ENCODE data around the gene SMCO1.
A peak's percentile ranks its signal among the peaks of the same experiment; 100 is the strongest.
"Not testable (repeated sequence)": the region's sequence is repeated elsewhere in the genome, so short reads cannot be mapped to it uniquely, and the experiment has no call there.

Gene SMCO1

DNA sequence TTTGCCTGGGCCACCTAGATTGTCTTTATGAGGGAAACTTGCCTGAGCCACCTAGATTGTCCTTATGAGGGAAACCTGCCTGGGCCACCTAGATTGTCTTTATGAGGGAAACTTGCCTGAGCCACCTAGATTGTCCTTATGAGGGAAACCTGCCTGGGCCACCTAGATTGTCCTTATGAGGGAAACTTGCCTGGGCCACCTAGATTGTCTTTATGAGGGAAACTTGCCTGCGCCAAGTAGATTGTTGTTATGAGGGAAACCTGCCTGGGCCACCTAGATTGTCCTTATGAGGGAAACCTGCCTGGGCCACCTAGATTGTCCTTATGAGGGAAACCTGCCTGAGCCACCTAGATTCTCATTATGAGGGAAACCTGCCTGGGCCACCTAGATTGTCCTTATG, 4.0 kb downstream of the SMCO1 start:
- not testable (repeated sequence) for H3K4me1 ChIP-seq (ENCODE audit: control insufficient read depth, insufficient read depth, low read length); H3K9me3 ChIP-seq (ENCODE audit: control insufficient read depth, insufficient read depth, low read length); H3K36me3 ChIP-seq (ENCODE audit: control insufficient read depth, insufficient read depth, low read length)

DNA sequence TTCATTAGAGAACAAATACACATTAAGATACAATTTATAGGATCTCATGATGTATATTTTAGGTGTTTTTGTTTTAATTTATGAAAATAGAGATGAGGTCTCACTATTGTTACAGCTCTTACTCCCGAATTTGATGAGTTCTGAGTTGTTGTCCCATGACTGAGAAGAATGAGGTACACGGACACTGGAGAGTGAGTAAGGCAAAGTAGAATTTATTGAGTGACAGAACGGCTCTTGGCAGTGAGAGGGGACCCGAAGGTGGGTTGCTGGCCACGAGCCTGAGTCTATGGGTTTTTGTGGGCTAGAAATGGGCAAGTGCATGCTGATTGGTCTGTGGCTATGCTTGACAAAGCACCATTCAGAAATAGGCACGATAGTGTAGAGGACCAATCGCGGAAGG, 8.5 kb downstream of the SMCO1 start:
- Histone ChIP-seq H3K27me3 (ENCODE audit: control insufficient read depth, insufficient read depth, low read length) (no peaks in the 10 kb centered on the region), H3K4me3 (ENCODE audit: low read length) (no peak overlapping the region), H3K9me3 (ENCODE audit: control insufficient read depth, insufficient read depth, low read length) (peaks cover 1% of the 10 kb centered on the region; the same call in 1 of the 2 replicates), H3K36me3 (ENCODE audit: control insufficient read depth, insufficient read depth, low read length) (no peaks in the 10 kb centered on the region), H3K4me1 (ENCODE audit: control insufficient read depth, insufficient read depth, low read length) (no peaks in the 10 kb centered on the region), H3K27ac (ENCODE audit: low read length) (no peak overlapping the region)
- DNase-seq (ENCODE audit: low read depth, low spot score): no peak
- no CpG with 5 or more reads among the region's 8 CpGs for WGBS (ENCODE audit: insufficient coverage, insufficient read length)

More for the DNA sequence above, 4.0 kb downstream of the SMCO1 start:
- not testable (repeated sequence) for H3K27me3 ChIP-seq (ENCODE audit: control insufficient read depth, insufficient read depth, low read length); H3K4me3 ChIP-seq (ENCODE audit: low read length); H3K27ac ChIP-seq (ENCODE audit: low read length); DNase-seq (ENCODE audit: low read depth, low spot score)
- no CpG with 5 or more reads among the region's 1 CpG for WGBS (ENCODE audit: insufficient coverage, insufficient read length)

- no peaks in the 10 kb centered on the region for H3K27me3 ChIP-seq (ENCODE audit: control insufficient read depth, insufficient read depth, low read length)
- WGBS (ENCODE audit: insufficient coverage, insufficient read length): no CpG with 5 or more reads among the region's 6 CpGs
- no peak overlapping the region for H3K4me3 ChIP-seq (ENCODE audit: low read length)
- no peak for DNase-seq (ENCODE audit: low read depth, low spot score)
- H3K4me1 ChIP-seq (ENCODE audit: control insufficient read depth, insufficient read depth, low read length): peaks cover 2% of the 10 kb centered on the region; the same call in 1 of the 2 replicates
- peaks cover 1% of the 10 kb centered on the region; the same call in 1 of the 2 replicates for H3K9me3 ChIP-seq (ENCODE audit: control insufficient read depth, insufficient read depth, low read length)
- H3K36me3 ChIP-seq (ENCODE audit: control insufficient read depth, insufficient read depth, low read length): no peaks in the 10 kb centered on the region
- H3K27ac ChIP-seq (ENCODE audit: low read length): no peak overlapping the region
Measured at GRCh38 chr3:196504556-196504955, 10.6 kb downstream of the SMCO1 start.

GRCh38 chr3:196504077-196504398, 11.1 kb downstream of the SMCO1 start:
- H3K4me3 ChIP-seq (ENCODE audit: low read length): peak overlapping the region; percentile 9; the same call in 1 of the 2 replicates
- H3K27me3 ChIP-seq (ENCODE audit: control insufficient read depth, insufficient read depth, low read length); H3K27ac ChIP-seq (ENCODE audit: low read length); DNase-seq (ENCODE audit: low read depth, low spot score); H3K4me1 ChIP-seq (ENCODE audit: control insufficient read depth, insufficient read depth, low read length); H3K9me3 ChIP-seq (ENCODE audit: control insufficient read depth, insufficient read depth, low read length); H3K36me3 ChIP-seq (ENCODE audit: control insufficient read depth, insufficient read depth, low read length): not testable (repeated sequence)
- WGBS (ENCODE audit: insufficient coverage, insufficient read length): no CpG with 5 or more reads among the region's 7 CpGs

DNA sequence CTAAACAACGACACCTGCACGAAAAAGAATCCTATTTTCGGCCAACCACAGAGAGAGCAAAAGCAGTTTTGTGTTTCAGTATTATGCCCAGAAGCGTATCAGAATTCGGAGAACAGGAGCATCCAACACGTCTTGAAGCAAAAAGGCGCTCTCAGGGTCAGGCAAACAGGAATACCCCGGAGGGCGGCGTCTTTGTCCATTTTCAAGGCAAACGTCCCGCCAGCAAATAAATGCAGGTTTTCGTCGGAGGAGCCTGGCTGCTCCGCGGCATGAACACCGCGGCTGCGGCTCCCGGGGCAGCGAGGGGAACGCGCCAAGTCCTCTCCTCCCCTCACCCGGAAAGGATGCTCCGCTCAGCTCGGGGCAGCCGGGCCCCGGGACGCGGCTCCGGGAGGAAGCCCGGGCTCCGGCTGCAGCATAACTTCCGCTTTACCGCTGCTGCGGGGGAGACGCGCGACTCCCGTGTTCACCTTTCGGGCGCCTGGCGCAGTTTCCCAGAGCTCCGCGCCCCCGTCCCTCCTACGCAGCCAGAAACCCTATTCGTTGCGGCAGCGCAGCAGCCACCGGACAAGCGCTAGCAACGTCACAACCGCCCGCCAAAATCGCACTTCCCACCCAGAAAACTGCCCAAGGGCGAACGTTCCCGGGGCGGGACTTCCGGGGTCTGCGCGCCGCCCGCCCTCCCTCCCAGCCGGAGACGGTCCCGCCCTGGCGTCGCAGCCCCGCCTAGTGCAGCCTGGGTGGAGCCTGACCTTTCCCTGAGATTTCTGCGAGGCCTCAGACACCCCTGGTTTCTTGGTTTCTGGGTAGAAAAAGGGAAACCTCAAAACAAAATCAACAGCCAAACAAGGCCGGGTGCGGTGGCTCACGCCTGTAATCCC, 11.7 kb downstream of the SMCO1 start, which contains the start of gene RNF168:
RNF168 (minus strand) TSS at position 573 of the 881 bp plus-strand sequence. CDS start 595 bp downstream, outside the sequence.
- Histone ChIP-seq H3K4me3 (ENCODE audit: low read length) (peak within 1 kb of the TSS; percentile 74), H3K9me3 (ENCODE audit: control insufficient read depth, insufficient read depth, low read length) (peaks cover 1% of the 10 kb centered on the region; the same call in 1 of the 2 replicates), H3K27me3 (ENCODE audit: control insufficient read depth, insufficient read depth, low read length) (no peaks in the 10 kb centered on the region), H3K4me1 (ENCODE audit: control insufficient read depth, insufficient read depth, low read length) (peaks cover 2% of the 10 kb centered on the region; the same call in 1 of the 2 replicates), H3K27ac (ENCODE audit: low read length) (peak within 1 kb of the TSS; percentile 23), H3K36me3 (ENCODE audit: control insufficient read depth, insufficient read depth, low read length) (no peaks in the 10 kb centered on the region)
- WGBS (ENCODE audit: insufficient coverage, insufficient read length): no CpG with 5 or more reads among the region's 75 CpGs
- peak; percentile 86 for DNase-seq (ENCODE audit: low read depth, low spot score)

DNA sequence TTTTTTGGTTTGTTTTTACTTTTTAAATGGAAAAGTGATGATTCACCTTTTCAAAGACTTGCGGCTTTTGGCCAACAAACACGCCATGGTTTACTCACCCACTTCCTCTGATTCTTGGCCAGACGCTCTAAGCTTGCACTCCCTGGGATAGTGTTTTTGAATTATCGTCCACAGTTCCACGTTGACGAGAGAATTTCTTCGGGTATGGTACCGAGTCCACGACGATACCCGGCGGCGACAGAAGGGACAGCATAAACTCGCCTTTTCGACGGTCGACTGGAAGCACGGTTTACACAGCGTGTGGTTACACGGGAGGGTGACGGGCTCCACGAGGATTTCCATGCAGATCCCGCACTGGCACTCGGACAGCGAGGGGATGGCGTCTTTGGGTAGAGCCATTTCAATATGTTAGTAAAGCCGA, 12.4 kb downstream of the SMCO1 start:
- Histone ChIP-seq H3K9me3 (ENCODE audit: control insufficient read depth, insufficient read depth, low read length) (peaks cover 1% of the 10 kb centered on the region; the same call in 1 of the 2 replicates), H3K4me3 (ENCODE audit: low read length) (peak overlapping the region; percentile 74), H3K36me3 (ENCODE audit: control insufficient read depth, insufficient read depth, low read length) (no peaks in the 10 kb centered on the region), H3K27me3 (ENCODE audit: control insufficient read depth, insufficient read depth, low read length) (no peaks in the 10 kb centered on the region), H3K27ac (ENCODE audit: low read length) (peak overlapping the region; percentile 23), H3K4me1 (ENCODE audit: control insufficient read depth, insufficient read depth, low read length) (peaks cover 2% of the 10 kb centered on the region; the same call in 1 of the 2 replicates)
- no peak for DNase-seq (ENCODE audit: low read depth, low spot score)
- WGBS (ENCODE audit: insufficient coverage, insufficient read length): no CpG with 5 or more reads among the region's 27 CpGs

- peaks cover 2% of the 10 kb centered on the region; the same call in 1 of the 2 replicates for H3K4me1 ChIP-seq (ENCODE audit: control insufficient read depth, insufficient read depth, low read length)
- no CpG with 5 or more reads among the region's 14 CpGs for WGBS (ENCODE audit: insufficient coverage, insufficient read length)
- no peak overlapping the region for H3K27ac ChIP-seq (ENCODE audit: low read length)
Measured at GRCh38 chr3:196501316-196502044, 13.7 kb downstream of the SMCO1 start.

DNA sequence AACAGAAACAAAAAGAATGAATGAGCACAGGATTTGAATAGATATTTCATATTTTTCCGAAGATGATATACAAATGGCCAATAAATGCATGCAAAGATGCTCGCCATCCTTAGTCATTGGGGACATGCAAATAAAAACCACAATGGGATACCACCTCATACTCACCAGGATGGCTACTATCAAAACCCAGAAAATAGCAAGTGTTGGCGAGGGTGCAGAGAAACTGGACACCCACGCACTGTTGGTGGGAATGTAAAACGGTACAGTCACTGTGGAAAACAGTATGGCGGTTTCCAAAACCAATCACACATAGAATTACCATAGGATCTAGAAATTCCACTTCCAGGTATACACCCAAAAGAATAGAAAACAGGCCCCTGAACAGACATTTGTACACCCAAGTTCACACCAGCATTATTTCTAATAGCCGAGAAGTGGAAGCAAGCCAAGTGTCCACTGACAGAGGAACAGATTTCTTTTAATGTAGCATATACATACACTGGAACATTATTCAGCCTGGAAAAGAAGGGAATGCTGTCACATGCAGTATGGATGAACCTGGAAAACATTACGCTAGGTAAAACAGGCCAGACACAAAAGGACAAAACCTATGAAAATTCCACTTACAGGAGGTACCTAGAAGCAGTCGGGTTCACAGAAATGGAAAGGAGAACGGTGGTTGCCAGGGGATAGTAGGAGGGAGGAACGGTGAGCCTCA, 15.2 kb downstream of the SMCO1 start:
- WGBS (ENCODE audit: insufficient coverage, insufficient read length): no CpG with 5 or more reads among the region's 11 CpGs
- Histone ChIP-seq H3K27ac (ENCODE audit: low read length) (no peak overlapping the region), H3K36me3 (ENCODE audit: control insufficient read depth, insufficient read depth, low read length) (no peaks in the 10 kb centered on the region), H3K9me3 (ENCODE audit: control insufficient read depth, insufficient read depth, low read length) (no peaks in the 10 kb centered on the region), H3K4me1 (ENCODE audit: control insufficient read depth, insufficient read depth, low read length) (peaks cover 2% of the 10 kb centered on the region; the same call in 1 of the 2 replicates), H3K4me3 (ENCODE audit: low read length) (peak overlapping the region; percentile 50; the same call in 1 of the 2 replicates), H3K27me3 (ENCODE audit: control insufficient read depth, insufficient read depth, low read length) (no peaks in the 10 kb centered on the region)
- DNase-seq (ENCODE audit: low read depth, low spot score): no peak

More at GRCh38 chr3:196501316-196502044, 13.7 kb downstream of the SMCO1 start:
- peak overlapping the region; percentile 55; the same call in 1 of the 2 replicates for H3K4me3 ChIP-seq (ENCODE audit: low read length)
- no peak for DNase-seq (ENCODE audit: low read depth, low spot score)
- H3K36me3 ChIP-seq (ENCODE audit: control insufficient read depth, insufficient read depth, low read length): no peaks in the 10 kb centered on the region
- H3K9me3 ChIP-seq (ENCODE audit: control insufficient read depth, insufficient read depth, low read length): peaks cover 1% of the 10 kb centered on the region; the same call in 1 of the 2 replicates
- no peaks in the 10 kb centered on the region for H3K27me3 ChIP-seq (ENCODE audit: control insufficient read depth, insufficient read depth, low read length)

DNA sequence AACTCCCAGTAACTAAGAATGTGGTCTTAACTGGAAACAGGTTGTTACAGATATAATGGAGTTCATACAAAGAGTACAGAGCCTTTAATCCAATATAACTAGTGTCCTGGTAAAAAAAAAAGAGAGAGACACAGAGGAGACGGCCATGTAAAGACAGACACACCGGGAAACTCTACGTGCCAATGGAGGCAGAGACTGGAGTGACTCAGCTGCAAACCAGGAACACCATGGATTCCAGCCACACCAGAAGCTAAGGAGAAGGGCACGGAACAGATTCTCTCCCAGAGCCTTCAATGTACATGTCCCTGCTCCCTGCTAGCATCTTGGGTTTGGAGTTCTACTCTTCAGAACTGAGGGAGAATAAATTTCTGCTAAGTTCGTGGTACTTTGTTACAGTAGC, 16.1 kb downstream of the SMCO1 start:
- H3K36me3 ChIP-seq (ENCODE audit: control insufficient read depth, insufficient read depth, low read length): no peaks in the 10 kb centered on the region
- no peak overlapping the region for H3K4me3 ChIP-seq (ENCODE audit: low read length)
- WGBS (ENCODE audit: insufficient coverage, insufficient read length): no CpG with 5 or more reads among the region's 5 CpGs

GRCh38 chr3:196498297-196498696, 16.8 kb downstream of the SMCO1 start:
- H3K36me3 ChIP-seq (ENCODE audit: control insufficient read depth, insufficient read depth, low read length): no peaks in the 10 kb centered on the region
- no peaks in the 10 kb centered on the region for H3K27me3 ChIP-seq (ENCODE audit: control insufficient read depth, insufficient read depth, low read length)

More for the DNA sequence above, 16.1 kb downstream of the SMCO1 start:
- H3K4me1 ChIP-seq (ENCODE audit: control insufficient read depth, insufficient read depth, low read length): peaks cover 2% of the 10 kb centered on the region; the same call in 1 of the 2 replicates
- H3K9me3 ChIP-seq (ENCODE audit: control insufficient read depth, insufficient read depth, low read length): no peaks in the 10 kb centered on the region
- no peak for DNase-seq (ENCODE audit: low read depth, low spot score)
- H3K27me3 ChIP-seq (ENCODE audit: control insufficient read depth, insufficient read depth, low read length): no peaks in the 10 kb centered on the region
- no peak overlapping the region for H3K27ac ChIP-seq (ENCODE audit: low read length)

More at GRCh38 chr3:196498297-196498696, 16.8 kb downstream of the SMCO1 start:
- H3K4me3 ChIP-seq (ENCODE audit: low read length): no peak overlapping the region
- no peak overlapping the region for H3K27ac ChIP-seq (ENCODE audit: low read length)
- DNase-seq (ENCODE audit: low read depth, low spot score): no peak
- H3K9me3 ChIP-seq (ENCODE audit: control insufficient read depth, insufficient read depth, low read length): no peaks in the 10 kb centered on the region
- no CpG with 5 or more reads among the region's 8 CpGs for WGBS (ENCODE audit: insufficient coverage, insufficient read length)
- peaks cover 2% of the 10 kb centered on the region; the same call in 1 of the 2 replicates for H3K4me1 ChIP-seq (ENCODE audit: control insufficient read depth, insufficient read depth, low read length)
